ENCODE results near the gene CHST9.
"Not testable (repeated sequence)": the region's sequence is repeated elsewhere in the genome, so short reads cannot be mapped to it uniquely, and the experiment has no call there.

Gene CHST9

DNA sequence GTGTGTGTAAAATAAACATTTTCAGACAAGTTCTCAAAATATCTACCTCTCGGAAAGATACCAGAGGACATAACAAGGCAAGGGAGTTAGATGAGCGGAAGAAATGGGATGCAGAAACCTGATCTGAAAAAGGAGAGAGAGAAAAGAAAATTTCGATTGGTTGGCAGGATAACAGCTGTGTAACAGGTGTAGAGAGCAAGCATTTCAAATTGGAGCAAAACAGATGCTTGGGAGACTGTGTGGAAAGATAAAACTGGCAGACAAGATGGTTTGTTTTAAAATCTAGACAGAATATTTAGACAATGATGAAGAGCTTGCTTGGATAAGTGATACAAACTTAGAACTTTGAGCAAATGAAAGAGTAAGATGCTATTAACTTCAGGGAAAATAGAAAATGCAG, 20.2 kb downstream of the CHST9 start:
- TF ChIP-seq EZH2 (IDR thresholded peaks at IDR 0.05; ENCODE audit: borderline replicate concordance, low read depth, low read length, severe bottlenecking) = no peak
- TF ChIP-seq, protein P1, sequence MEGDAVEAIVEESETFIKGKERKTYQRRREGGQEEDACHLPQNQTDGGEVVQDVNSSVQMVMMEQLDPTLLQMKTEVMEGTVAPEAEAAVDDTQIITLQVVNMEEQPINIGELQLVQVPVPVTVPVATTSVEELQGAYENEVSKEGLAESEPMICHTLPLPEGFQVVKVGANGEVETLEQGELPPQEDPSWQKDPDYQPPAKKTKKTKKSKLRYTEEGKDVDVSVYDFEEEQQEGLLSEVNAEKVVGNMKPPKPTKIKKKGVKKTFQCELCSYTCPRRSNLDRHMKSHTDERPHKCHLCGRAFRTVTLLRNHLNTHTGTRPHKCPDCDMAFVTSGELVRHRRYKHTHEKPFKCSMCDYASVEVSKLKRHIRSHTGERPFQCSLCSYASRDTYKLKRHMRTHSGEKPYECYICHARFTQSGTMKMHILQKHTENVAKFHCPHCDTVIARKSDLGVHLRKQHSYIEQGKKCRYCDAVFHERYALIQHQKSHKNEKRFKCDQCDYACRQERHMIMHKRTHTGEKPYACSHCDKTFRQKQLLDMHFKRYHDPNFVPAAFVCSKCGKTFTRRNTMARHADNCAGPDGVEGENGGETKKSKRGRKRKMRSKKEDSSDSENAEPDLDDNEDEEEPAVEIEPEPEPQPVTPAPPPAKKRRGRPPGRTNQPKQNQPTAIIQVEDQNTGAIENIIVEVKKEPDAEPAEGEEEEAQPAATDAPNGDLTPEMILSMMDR (IDR thresholded peaks at IDR 0.05; ENCODE audit: borderline replicate concordance, extremely low read depth, low read length, poor library complexity, severe bottlenecking) = no peak

DNA sequence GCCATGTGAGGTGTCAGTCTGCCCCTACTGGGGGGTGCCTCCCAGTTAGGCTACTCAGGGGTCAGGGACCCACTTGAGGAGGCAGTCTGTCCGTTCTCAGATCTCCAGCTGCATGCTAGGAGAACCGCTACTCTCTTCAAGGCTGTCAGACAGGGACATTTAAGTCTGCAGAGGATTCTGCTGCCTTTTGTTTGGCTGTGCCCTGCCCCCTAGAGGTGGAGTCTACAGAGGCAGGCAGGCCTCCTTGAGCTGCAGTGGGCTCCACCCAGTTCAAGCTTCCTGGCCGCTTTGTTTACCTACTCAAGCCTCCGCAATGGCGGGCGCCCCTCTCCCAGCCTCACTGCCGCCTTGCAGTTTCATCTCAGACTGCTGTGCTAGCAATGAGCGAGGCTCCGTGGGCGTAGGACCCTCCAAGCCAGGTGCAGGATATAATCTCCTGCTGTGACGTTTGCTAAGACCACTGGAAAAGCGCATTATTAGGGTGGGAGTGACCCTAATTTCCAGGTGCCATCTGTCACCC, 21.9 kb downstream of the CHST9 start:
- not testable (repeated sequence) for H3K9ac ChIP-seq (ENCODE audit: low read depth, low read length); H2AFZ ChIP-seq (ENCODE audit: low read depth, low read length); H3K27me3 ChIP-seq (ENCODE audit: insufficient read depth, low read length, poor library complexity); H3K4me1 ChIP-seq (ENCODE audit: insufficient read depth, low read length); H4K20me1 ChIP-seq (ENCODE audit: insufficient read depth, low read length); H3K4me3 ChIP-seq (ENCODE audit: low read depth in 1 of 2, low read length in 2 of 2); H3K27ac ChIP-seq (ENCODE audit: low read length); H3K9me3 ChIP-seq (ENCODE audit: insufficient read depth, low read length, severe bottlenecking); H3K36me3 ChIP-seq (ENCODE audit: insufficient read depth, low read length); H3K4me2 ChIP-seq (ENCODE audit: insufficient read depth, low read length); ATAC-seq (ENCODE audit: insufficient read depth, low read depth); H3K79me2 ChIP-seq (ENCODE audit: insufficient read depth, low read length)
- DNase-seq = peak; percentile 25

More for the DNA sequence above, 20.2 kb downstream of the CHST9 start:
- H3K27me3 ChIP-seq (ENCODE audit: insufficient read depth, low read length, poor library complexity) = no peaks in the 10 kb centered on the region
- no peak overlapping the region for H2AFZ ChIP-seq (ENCODE audit: low read depth, low read length)
- no peaks in the 10 kb centered on the region for H3K4me1 ChIP-seq (ENCODE audit: insufficient read depth, low read length)
- ATAC-seq (ENCODE audit: insufficient read depth, low read depth) (no peak), DNase-seq (no peak)
- no peaks in the 10 kb centered on the region for H4K20me1 ChIP-seq (ENCODE audit: insufficient read depth, low read length)
- no peaks in the 10 kb centered on the region for H3K36me3 ChIP-seq (ENCODE audit: insufficient read depth, low read length)
- no peak overlapping the region for H3K9ac ChIP-seq (ENCODE audit: low read depth, low read length)
- H3K4me2 ChIP-seq (ENCODE audit: insufficient read depth, low read length) = no peak overlapping the region
- H3K4me3 ChIP-seq (ENCODE audit: low read depth in 1 of 2, low read length in 2 of 2) = no peak overlapping the region
- H3K9me3 ChIP-seq (ENCODE audit: insufficient read depth, low read length, severe bottlenecking) = no peaks in the 10 kb centered on the region
- H3K27ac ChIP-seq (ENCODE audit: low read length) = no peak overlapping the region
- no peaks in the 10 kb centered on the region for H3K79me2 ChIP-seq (ENCODE audit: insufficient read depth, low read length)

DNA sequence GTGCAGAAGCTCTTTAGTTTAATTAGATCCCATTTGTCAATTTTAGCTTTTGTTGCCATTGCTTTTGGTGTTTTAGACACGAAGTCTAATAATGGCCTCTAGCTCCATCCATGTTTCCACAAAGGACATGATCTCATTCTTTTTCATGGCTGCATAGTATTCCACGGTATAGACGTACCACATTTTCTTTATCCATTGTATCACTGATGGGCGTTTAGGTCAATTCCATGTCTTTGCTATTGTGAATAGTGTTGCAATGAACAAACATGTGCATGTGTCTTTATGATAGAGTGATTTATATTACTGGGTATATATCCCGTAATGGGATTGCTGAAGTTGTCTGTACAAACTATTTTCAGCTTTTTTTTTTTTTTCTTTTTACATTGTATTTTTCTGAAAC, 35.9 kb downstream of the CHST9 start:
- DNase-seq; H3K4me3 ChIP-seq (ENCODE audit: low read depth in 1 of 2, low read length in 2 of 2); H3K9me3 ChIP-seq (ENCODE audit: insufficient read depth, low read length, severe bottlenecking); ATAC-seq (ENCODE audit: insufficient read depth, low read depth); H3K27ac ChIP-seq (ENCODE audit: low read length); H3K4me2 ChIP-seq (ENCODE audit: insufficient read depth, low read length); H3K9ac ChIP-seq (ENCODE audit: low read depth, low read length); H3K36me3 ChIP-seq (ENCODE audit: insufficient read depth, low read length); H3K4me1 ChIP-seq (ENCODE audit: insufficient read depth, low read length); H3K27me3 ChIP-seq (ENCODE audit: insufficient read depth, low read length, poor library complexity); H3K79me2 ChIP-seq (ENCODE audit: insufficient read depth, low read length); H4K20me1 ChIP-seq (ENCODE audit: insufficient read depth, low read length); H2AFZ ChIP-seq (ENCODE audit: low read depth, low read length): not testable (repeated sequence)

DNA sequence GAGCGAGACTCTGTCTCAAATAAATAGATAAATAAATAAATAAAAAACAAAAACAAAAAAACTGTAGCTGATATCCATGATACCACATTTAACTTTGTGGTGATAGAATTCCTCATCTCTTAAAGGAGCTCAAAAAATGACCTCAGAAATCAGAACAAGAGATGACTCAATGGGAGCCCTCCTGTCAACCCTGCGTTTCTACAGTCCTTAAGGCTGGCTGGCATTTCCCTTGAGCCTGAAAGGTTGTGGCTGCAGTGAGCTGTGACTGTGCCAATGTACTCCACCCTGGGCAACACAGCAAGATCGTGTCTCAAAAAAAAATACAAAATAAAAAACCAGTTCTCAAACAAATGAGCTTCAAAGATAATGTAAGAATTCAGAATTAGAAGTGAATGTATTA, 40.4 kb downstream of the CHST9 start:
- Histone ChIP-seq H3K9ac (ENCODE audit: low read depth, low read length) (no peak overlapping the region), H3K4me1 (ENCODE audit: insufficient read depth, low read length) (no peaks in the 10 kb centered on the region), H4K20me1 (ENCODE audit: insufficient read depth, low read length) (no peaks in the 10 kb centered on the region), H3K4me3 (ENCODE audit: low read depth in 1 of 2, low read length in 2 of 2) (no peak overlapping the region), H3K79me2 (ENCODE audit: insufficient read depth, low read length) (no peaks in the 10 kb centered on the region), H3K27ac (ENCODE audit: low read length) (no peak overlapping the region), H2AFZ (ENCODE audit: low read depth, low read length) (no peak overlapping the region), H3K4me2 (ENCODE audit: insufficient read depth, low read length) (no peak overlapping the region), H3K27me3 (ENCODE audit: insufficient read depth, low read length, poor library complexity) (no peaks in the 10 kb centered on the region), H3K36me3 (ENCODE audit: insufficient read depth, low read length) (no peaks in the 10 kb centered on the region), H3K9me3 (ENCODE audit: insufficient read depth, low read length, severe bottlenecking) (no peaks in the 10 kb centered on the region)
- DNase-seq = no peak
- no peak for ATAC-seq (ENCODE audit: insufficient read depth, low read depth)
- TF ChIP-seq, protein P1 (IDR thresholded peaks at IDR 0.05; ENCODE audit: borderline replicate concordance, extremely low read depth, low read length, poor library complexity, severe bottlenecking) = no peak
- TF ChIP-seq EZH2 (IDR thresholded peaks at IDR 0.05; ENCODE audit: borderline replicate concordance, low read depth, low read length, severe bottlenecking) = no peak

Data from DND-41 (cell line).